ENCODE data around the gene TXK. TPM values are rescaled to one million over a fixed set of nuclear protein-coding genes. Genes with fewer than 3 reads are reported as not detected.

The TXK gene
- total and polyA plus RNA-seq, 10 of the 15 experiments (the other 5 are each of a cell fraction or from before 2014, with no cell fraction given): 0.44 to 2.9 (median 1.4) TPM

DNA sequence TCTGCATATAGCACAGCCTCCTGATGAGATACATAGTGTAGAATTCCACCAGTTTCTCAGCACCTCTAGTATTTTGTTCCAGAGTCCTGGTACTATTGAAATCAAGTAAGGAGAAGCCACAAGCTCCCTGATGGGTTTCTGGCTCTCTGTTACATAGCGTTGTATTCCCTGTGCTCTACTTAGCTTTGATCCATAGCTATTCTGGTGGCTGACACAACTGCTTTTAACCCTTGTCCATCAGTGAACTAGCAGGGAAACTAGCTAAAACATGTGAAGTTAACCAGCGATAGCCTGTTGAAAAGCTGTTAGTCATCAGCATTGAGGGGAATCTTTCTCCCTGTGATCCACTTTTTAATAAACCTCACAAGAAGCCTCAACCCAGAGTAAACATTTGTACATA is 90.5 kb downstream of the TXK start:
- ChIA-PET POLR2A (interaction anchor here (1.0 to 1.6 kb wide), 2 partner anchors 9 to 16 kb away, joined by 3 to 6 read pairs; no protein-coding TSS in a partner anchor), RAD21 (ENCODE audit: unreplicated experiment) (interaction anchor here (1.0 to 7.4 kb wide), 3 partner anchors 8 to 44 kb away, joined by 3 to 121 read pairs (median 5); no protein-coding TSS in a partner anchor), SMC1A (ENCODE audit: uncharacterized antibody, unreplicated experiment) (interaction anchor here (1.4 to 11.7 kb wide), 3 partner anchors 11 to 40 kb away, joined by 4 to 268 read pairs (median 9); no protein-coding TSS in a partner anchor), CTCF (interaction anchor here (0.9 to 2.7 kb wide), 4 partner anchors 10 to 232 kb away, joined by 3 to 24 read pairs (median 4); no protein-coding TSS in a partner anchor)
- Histone ChIP-seq H3K9ac (ENCODE audit: control insufficient read depth, insufficient read depth, low read length) (no peak overlapping the region), H4K20me1 (ENCODE audit: control insufficient read depth, insufficient read depth) (no peaks in the 10 kb centered on the region), H3K27ac (ENCODE audit: control insufficient read depth, insufficient read depth) (peak overlapping the region; percentile 61), H3K36me3 (ENCODE audit: control insufficient read depth in 2 of 2, insufficient read depth in 2 of 2, low read length in 1 of 2) (no peaks in the 10 kb centered on the region), H3K4me1 (ENCODE audit: control insufficient read depth, insufficient read depth, low read length) (peaks cover 68% of the 10 kb centered on the region), H3K4me2 (ENCODE audit: control insufficient read depth, insufficient read depth) (peak overlapping the region; percentile 47; the same call in 1 of the 2 replicates), H2AFZ (ENCODE audit: control insufficient read depth, low read depth, low read length) (no peak overlapping the region), H3K4me3 (no peak overlapping the region; the same call in 1 of the 2 replicates), H3K9me3 (replicated peaks; ENCODE audit: control insufficient read depth, insufficient read depth, low read length) (no peaks in the 10 kb centered on the region), H3K27me3 (replicated peaks in 1 of 2; ENCODE audit: control insufficient read depth in 2 of 2, insufficient read depth in 2 of 2, low read length in 1 of 2) (no peaks in the 10 kb centered on the region), H3K79me2 (ENCODE audit: control insufficient read depth, insufficient read depth, low read length) (no peaks in the 10 kb centered on the region)
- no peak for ATAC-seq
- no peak for FAIRE-seq
- no TSS peak for BruUV-seq (replicated peaks)
- intact Hi-C loops (cut with micrococcal nuclease; ENCODE audit: unreplicated experiment) (loop anchor here (10.0 kb wide), 1 partner anchor 529 kb away; no protein-coding TSS in a partner anchor), in situ Hi-C loops (cut with MboI) (no loop called here)
- 68% methylated on average over 2 of the region's 2 CpGs for WGBS (ENCODE audit: insufficient coverage, insufficient replicate concordance, low lambda C conversion rate, missing lambda C conversion rate)
- DNase-seq (ENCODE audit: low read depth, low spot score): no peak
- TF ChIP-seq ZSCAN29 (IDR thresholded peaks at IDR 0.05) (no peak), TCF7 (IDR thresholded peaks at IDR 0.05; ENCODE audit: borderline replicate concordance) (no peak), MTA3 (IDR thresholded peaks at IDR 0.05; ENCODE audit: borderline replicate concordance, low read length) (no peak), TARDBP (IDR thresholded peaks at IDR 0.05; ENCODE audit: borderline replicate concordance) (no peak), CBX5 (IDR thresholded peaks at IDR 0.05; ENCODE audit: low read depth) (no peak)
- TF ChIP-seq, protein P1, sequence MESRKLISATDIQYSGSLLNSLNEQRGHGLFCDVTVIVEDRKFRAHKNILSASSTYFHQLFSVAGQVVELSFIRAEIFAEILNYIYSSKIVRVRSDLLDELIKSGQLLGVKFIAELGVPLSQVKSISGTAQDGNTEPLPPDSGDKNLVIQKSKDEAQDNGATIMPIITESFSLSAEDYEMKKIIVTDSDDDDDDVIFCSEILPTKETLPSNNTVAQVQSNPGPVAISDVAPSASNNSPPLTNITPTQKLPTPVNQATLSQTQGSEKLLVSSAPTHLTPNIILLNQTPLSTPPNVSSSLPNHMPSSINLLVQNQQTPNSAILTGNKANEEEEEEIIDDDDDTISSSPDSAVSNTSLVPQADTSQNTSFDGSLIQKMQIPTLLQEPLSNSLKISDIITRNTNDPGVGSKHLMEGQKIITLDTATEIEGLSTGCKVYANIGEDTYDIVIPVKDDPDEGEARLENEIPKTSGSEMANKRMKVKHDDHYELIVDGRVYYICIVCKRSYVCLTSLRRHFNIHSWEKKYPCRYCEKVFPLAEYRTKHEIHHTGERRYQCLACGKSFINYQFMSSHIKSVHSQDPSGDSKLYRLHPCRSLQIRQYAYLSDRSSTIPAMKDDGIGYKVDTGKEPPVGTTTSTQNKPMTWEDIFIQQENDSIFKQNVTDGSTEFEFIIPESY (IDR thresholded peaks at IDR 0.05): no peak

Data from GM12878 (cell line).